HFF-Myc (cell line): ENCODE results near the gene ANKRD28.

Experiments
- DNase-seq: peaks from one replicate; pipeline ENCODE4 v3.0.0-alpha.2; 2011; ENCODE audit warnings: low read depth; ENCODE audit errors: extremely low read depth
- H3K4me3 ChIP-seq: replicated peaks from 2 replicates; pipeline ENCODE4 v1.5.1; 2011; ENCODE audit warnings: low read depth, mild to moderate bottlenecking, control low read depth, low read length
- CTCF ChIP-seq: IDR thresholded peaks from 2 replicates; pipeline ENCODE4 v1.5.1; 2012; ENCODE audit warnings: mild to moderate bottlenecking, low read depth, low read length, control low read depth; ENCODE audit errors: missing control alignments

The ANKRD28 gene

GRCh38 chr3:15714448-15714847 lies 83.3 kb downstream of the ANKRD28 start:
- no peak overlapping the region for H3K4me3 ChIP-seq
- TF ChIP-seq CTCF: no peak
- DNase-seq: no peak

GRCh38 chr3:15713364-15713763 lies 84.4 kb downstream of the ANKRD28 start:
- TF ChIP-seq CTCF: no peak
- no peak overlapping the region for H3K4me3 ChIP-seq
- no peak for DNase-seq

- H3K4me3 ChIP-seq: no peak overlapping the region
- TF ChIP-seq CTCF: no peak
- DNase-seq: no peak
These were observed 86.5 kb downstream of the ANKRD28 start for GRCh38 chr3:15711281-15711680.

GRCh38 chr3:15708882-15709677 lies 88.7 kb downstream of the ANKRD28 start:
- DNase-seq: no peak
- no peak overlapping the region for H3K4me3 ChIP-seq
- TF ChIP-seq CTCF: no peak

- no peak for TF ChIP-seq CTCF
- DNase-seq: no peak
- no peak overlapping the region for H3K4me3 ChIP-seq
These were observed 90.0 kb downstream of the ANKRD28 start for GRCh38 chr3:15707779-15708178.

- no peak for TF ChIP-seq CTCF
- no peak for DNase-seq
These were observed 94.4 kb downstream of the ANKRD28 start for GRCh38 chr3:15703346-15703745.

GRCh38 chr3:15694628-15695027 lies 103.2 kb downstream of the ANKRD28 start:
- H3K4me3 ChIP-seq: no peak overlapping the region
- no peak for DNase-seq

More at GRCh38 chr3:15703346-15703745, 94.4 kb downstream of the ANKRD28 start:
- H3K4me3 ChIP-seq: no peak overlapping the region

More at GRCh38 chr3:15694628-15695027, 103.2 kb downstream of the ANKRD28 start:
- TF ChIP-seq CTCF: no peak
